Effector memory CD4-positive, alpha-beta T cell (primary cell): ENCODE data around the gene WHAMM.
"Not testable (repeated sequence)": the region's sequence is repeated elsewhere in the genome, so short reads cannot be mapped to it uniquely, and the experiment has no call there.

ENCODE experiments used
- DNase-seq, 3 donors: peaks; one replicate each; pipeline ENCODE4 v3.0.0-alpha.2; 2020
- H3K27ac ChIP-seq: 2 replicates; pipeline ENCODE4 v1.7.0; 2013; ENCODE audit warnings: mild to moderate bottlenecking, low read length, moderate library complexity; ENCODE audit not compliant: insufficient read depth, poor library complexity, severe bottlenecking
- H3K27me3 ChIP-seq: replicated peaks from 2 replicates; pipeline ENCODE4 v1.7.0; 2013; ENCODE audit warnings: mild to moderate bottlenecking, low read length; ENCODE audit not compliant: insufficient read depth, control insufficient read depth, poor library complexity, severe bottlenecking
- H3K36me3 ChIP-seq: 2 replicates; pipeline ENCODE4 v1.7.0; 2013; ENCODE audit warnings: mild to moderate bottlenecking, low read length, moderate library complexity; ENCODE audit not compliant: control insufficient read depth, insufficient read depth
- H3K4me1 ChIP-seq: 2 replicates; pipeline ENCODE4 v1.7.0; 2013; ENCODE audit warnings: low read length, mild to moderate bottlenecking; ENCODE audit not compliant: control insufficient read depth, insufficient read depth, poor library complexity, severe bottlenecking
- H3K4me3 ChIP-seq: 2 replicates; pipeline ENCODE4 v1.7.0; 2013; ENCODE audit warnings: low read length, low read depth, mild to moderate bottlenecking; ENCODE audit not compliant: insufficient read depth, poor library complexity, severe bottlenecking
- H3K9me3 ChIP-seq: 2 replicates; pipeline ENCODE4 v1.7.0; 2013; ENCODE audit warnings: mild to moderate bottlenecking, low read length, moderate library complexity; ENCODE audit not compliant: control insufficient read depth

The WHAMM gene

DNA sequence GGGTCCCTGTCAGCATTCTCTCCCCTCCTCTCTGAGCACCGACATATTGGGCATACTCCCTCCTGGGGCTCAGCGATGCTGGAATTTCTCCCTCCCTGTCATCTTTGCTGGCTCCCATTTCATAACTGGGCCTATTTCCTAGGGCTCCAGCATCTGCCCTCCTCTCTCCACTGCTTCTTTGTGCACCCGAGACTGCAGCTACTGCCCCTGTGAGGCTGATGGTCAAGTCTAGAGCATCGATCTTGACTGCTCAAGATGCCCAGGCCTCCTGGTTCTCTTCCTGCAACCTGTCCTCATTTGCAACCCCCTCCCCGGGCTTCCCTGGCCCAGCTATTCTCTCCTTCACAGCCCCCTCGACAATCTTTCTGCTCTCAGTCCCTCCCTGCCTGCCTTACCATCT is 53.5 kb downstream of the WHAMM start:
- H3K4me3 ChIP-seq, result no peak overlapping the region
- no peaks in the 10 kb centered on the region for H3K36me3 ChIP-seq
- no peak overlapping the region for H3K27ac ChIP-seq
- no peaks in the 10 kb centered on the region for H3K9me3 ChIP-seq
- DNase-seq, result no peak
- H3K27me3 ChIP-seq, result no peaks in the 10 kb centered on the region
- H3K4me1 ChIP-seq, result no peaks in the 10 kb centered on the region

- Histone ChIP-seq H3K27me3 (no peaks in the 10 kb centered on the region), H3K27ac (no peak overlapping the region), H3K9me3 (no peaks in the 10 kb centered on the region), H3K36me3 (no peaks in the 10 kb centered on the region), H3K4me3 (no peak overlapping the region), H3K4me1 (no peaks in the 10 kb centered on the region)
- no peak for DNase-seq
Observed at GRCh38 chr15:82864967-82865366, 55.5 kb downstream of the WHAMM start.

DNA sequence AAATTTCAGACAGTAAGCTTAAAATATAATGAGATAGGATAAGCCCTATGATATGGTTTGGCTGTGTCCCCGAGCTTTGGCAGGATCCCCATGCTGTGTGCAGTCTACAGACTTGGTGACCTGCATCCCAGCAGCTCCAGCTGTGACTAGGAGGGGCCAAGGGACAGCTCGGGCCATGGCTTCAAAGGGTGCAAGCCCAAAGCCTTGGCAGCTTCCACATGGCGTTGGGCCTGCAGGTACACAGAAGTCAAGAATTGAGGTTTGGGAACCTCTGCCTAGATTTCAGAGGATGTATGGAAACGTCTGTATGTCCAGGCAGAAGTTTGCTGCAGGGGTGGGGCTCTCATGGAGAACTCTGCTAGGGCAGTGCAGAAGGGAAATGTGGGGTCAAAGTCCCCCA is 56.2 kb downstream of the WHAMM start:
- H3K36me3 ChIP-seq, DNase-seq, H3K4me1 ChIP-seq, H3K27ac ChIP-seq, H3K4me3 ChIP-seq, H3K27me3 ChIP-seq, H3K9me3 ChIP-seq: not testable (repeated sequence)

DNA sequence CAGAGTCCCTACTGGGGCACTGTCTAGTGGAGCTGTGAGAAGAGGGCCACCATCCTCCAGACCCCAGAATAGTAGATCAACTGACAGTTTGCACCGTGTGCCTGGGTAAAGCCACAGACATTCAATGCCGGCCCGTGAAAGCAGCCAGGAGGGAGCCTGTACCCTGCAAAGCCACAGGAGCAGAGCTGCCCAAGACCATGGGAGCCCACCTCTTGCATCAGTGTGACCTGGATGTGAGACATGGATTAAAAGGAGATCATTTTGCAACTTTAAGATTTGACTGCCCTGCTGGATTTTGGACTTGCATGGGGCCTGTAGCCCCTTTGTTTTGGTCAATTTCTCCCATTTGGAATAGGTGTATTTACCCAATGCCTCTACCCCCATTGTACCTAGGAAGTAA is 56.6 kb downstream of the WHAMM start:
- not testable (repeated sequence) for H3K36me3 ChIP-seq, H3K4me1 ChIP-seq, H3K27ac ChIP-seq, H3K9me3 ChIP-seq, H3K27me3 ChIP-seq, H3K4me3 ChIP-seq, DNase-seq

GRCh38 chr15:82870727-82871320 is 61.4 kb downstream of the WHAMM start:
- Histone ChIP-seq H3K36me3 (no peaks in the 10 kb centered on the region), H3K27ac (no peak overlapping the region), H3K4me3 (no peak overlapping the region), H3K4me1 (no peaks in the 10 kb centered on the region), H3K9me3 (no peaks in the 10 kb centered on the region), H3K27me3 (no peaks in the 10 kb centered on the region)
- no peak for DNase-seq

GRCh38 chr15:82871358-82871757 is 61.9 kb downstream of the WHAMM start:
- Histone ChIP-seq H3K36me3 (no peaks in the 10 kb centered on the region), H3K27me3 (no peaks in the 10 kb centered on the region), H3K4me1 (no peaks in the 10 kb centered on the region), H3K27ac (no peak overlapping the region), H3K9me3 (no peaks in the 10 kb centered on the region), H3K4me3 (no peak overlapping the region)
- no peak for DNase-seq

DNA sequence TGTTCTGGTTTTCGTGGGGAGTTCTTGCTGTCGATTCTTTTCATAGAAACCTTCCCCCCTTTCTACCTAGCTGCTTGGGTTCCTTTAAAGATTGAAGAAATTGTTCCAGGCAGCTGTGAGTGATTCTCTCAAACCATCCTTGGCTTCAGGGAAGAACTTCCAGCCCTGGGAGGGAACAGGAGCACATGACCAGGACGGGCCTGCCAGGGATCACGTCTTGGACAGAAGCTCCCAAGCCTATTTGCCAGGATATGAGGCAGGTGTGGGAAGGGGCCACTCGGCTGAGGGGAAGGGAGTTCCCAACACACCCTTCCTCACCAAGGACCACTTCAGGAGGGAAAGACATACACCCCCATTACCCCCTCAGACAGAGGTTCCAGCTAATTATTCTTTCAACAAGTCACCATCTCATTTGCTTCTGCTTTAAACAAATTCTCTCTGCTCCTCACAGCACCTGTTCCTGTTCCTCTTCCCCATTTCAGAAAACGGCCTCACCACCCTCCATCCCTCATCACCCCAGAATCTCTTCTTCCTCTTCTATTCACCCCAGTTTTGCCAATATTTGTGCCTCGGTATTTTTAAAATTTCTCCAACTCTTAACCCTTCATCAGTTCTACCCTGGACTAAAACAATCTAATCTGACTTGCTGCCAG is 62.5 kb downstream of the WHAMM start:
- Histone ChIP-seq H3K4me3 (no peak overlapping the region), H3K27me3 (no peaks in the 10 kb centered on the region), H3K27ac (no peak overlapping the region), H3K4me1 (no peaks in the 10 kb centered on the region), H3K9me3 (no peaks in the 10 kb centered on the region), H3K36me3 (no peaks in the 10 kb centered on the region)
- no peak for DNase-seq

DNA sequence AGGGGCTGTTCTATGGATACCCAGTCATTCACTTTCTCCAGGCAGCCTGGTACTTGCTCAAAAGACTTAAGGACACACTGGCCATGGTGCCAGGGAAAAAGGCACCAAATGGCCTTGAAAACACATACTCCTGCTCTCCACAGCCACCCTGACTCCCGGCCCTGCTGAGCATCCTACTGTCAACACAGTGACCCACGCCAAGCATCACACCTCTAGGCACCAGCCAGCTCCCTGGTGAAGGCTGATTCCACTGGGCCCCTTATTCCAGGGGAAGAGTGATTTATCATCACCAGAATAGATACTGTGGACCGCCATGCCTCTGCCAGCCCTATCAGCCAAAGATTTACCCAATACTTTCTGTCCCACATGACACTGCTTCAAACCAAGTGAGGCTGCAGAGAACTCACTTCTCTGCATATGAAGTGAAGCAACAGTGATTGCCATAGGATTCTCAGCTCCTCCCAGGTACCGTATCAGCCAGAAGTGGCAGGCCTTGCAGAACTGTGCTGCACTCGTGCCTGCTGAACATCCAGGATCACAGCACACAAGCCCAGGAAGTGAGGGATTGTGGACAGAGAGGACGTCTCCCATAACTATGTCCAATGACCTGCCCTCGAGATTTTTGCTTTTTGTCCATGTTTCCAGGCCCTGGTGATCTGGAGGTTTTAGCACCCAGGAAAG is 63.7 kb downstream of the WHAMM start:
- no peaks in the 10 kb centered on the region for H3K4me1 ChIP-seq
- H3K27me3 ChIP-seq, result no peaks in the 10 kb centered on the region
- no peak for DNase-seq
- H3K36me3 ChIP-seq, result no peaks in the 10 kb centered on the region
- no peaks in the 10 kb centered on the region for H3K9me3 ChIP-seq
- H3K4me3 ChIP-seq, result no peak overlapping the region
- H3K27ac ChIP-seq, result no peak overlapping the region

GRCh38 chr15:82874267-82874666 is 64.8 kb downstream of the WHAMM start:
- no peak overlapping the region for H3K4me3 ChIP-seq
- H3K36me3 ChIP-seq, result no peaks in the 10 kb centered on the region
- no peak overlapping the region for H3K27ac ChIP-seq
- H3K9me3 ChIP-seq, result no peaks in the 10 kb centered on the region
- no peaks in the 10 kb centered on the region for H3K27me3 ChIP-seq
- no peaks in the 10 kb centered on the region for H3K4me1 ChIP-seq
- no peak for DNase-seq

DNA sequence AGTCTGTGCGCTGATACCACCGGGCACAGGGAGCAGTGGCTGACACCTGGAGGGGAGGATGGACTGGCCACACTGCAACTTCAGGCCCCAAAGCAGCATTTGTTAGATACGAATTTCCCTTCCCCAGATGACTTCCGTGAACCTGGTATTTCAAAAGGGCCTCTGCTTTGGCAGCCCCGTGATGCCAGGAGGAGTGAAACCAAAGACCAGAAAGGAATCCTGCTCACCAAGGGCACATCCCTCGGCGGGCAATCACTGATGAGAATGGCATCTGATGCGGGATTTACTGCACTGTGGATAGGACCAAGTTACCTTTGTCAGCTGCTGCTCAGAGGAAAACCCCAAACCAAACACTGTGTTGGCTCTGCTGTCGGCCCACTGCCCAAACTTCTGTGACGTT is 65.5 kb downstream of the WHAMM start:
- no peaks in the 10 kb centered on the region for H3K4me1 ChIP-seq

More for the DNA sequence above, 65.5 kb downstream of the WHAMM start:
- Histone ChIP-seq H3K27me3 (no peaks in the 10 kb centered on the region), H3K9me3 (no peaks in the 10 kb centered on the region), H3K36me3 (no peaks in the 10 kb centered on the region), H3K27ac (no peak overlapping the region), H3K4me3 (no peak overlapping the region)
- no peak for DNase-seq
